Activated effector memory CD4-positive, alpha-beta T cell treated with Interleukin-2 at 50 U/mL for 16 hours (primary cell): Measurements from ENCODE around the gene RXFP1.

Experiments used
- DNase-seq: peaks from one replicate; pipeline ENCODE4 v3.0.0-alpha.2; 2020

Gene RXFP1

GRCh38 chr4:158676076-158676475 is 154.4 kb downstream of the RXFP1 start:
- no peak for DNase-seq

- DNase-seq = no peak
Observed at GRCh38 chr4:158678767-158679166, 157.1 kb downstream of the RXFP1 start.

- DNase-seq = no peak
Observed at GRCh38 chr4:158681629-158682028, 159.9 kb downstream of the RXFP1 start.

- no peak for DNase-seq
Observed at GRCh38 chr4:158682066-158682465, 160.4 kb downstream of the RXFP1 start.

- DNase-seq = no peak
Observed at GRCh38 chr4:158688813-158689212, 167.1 kb downstream of the RXFP1 start.
